Mesangial cell (primary cell): Measurements from ENCODE around the gene NLE1. TPM values are rescaled to one million over a fixed set of nuclear protein-coding genes. Genes with fewer than 3 reads are reported as not detected.

Experiments
- total RNA-seq: library from RNA; depleted of rRNA; stranded (reverse); fragments of >200 nt; gene quantifications from 2 replicates; pipeline ENCODE4 v1.2.3, GENCODE V29; 2015

NLE1 gene
- total RNA-seq, result 18.3 and 32.9 TPM in 2 replicates

DNA sequence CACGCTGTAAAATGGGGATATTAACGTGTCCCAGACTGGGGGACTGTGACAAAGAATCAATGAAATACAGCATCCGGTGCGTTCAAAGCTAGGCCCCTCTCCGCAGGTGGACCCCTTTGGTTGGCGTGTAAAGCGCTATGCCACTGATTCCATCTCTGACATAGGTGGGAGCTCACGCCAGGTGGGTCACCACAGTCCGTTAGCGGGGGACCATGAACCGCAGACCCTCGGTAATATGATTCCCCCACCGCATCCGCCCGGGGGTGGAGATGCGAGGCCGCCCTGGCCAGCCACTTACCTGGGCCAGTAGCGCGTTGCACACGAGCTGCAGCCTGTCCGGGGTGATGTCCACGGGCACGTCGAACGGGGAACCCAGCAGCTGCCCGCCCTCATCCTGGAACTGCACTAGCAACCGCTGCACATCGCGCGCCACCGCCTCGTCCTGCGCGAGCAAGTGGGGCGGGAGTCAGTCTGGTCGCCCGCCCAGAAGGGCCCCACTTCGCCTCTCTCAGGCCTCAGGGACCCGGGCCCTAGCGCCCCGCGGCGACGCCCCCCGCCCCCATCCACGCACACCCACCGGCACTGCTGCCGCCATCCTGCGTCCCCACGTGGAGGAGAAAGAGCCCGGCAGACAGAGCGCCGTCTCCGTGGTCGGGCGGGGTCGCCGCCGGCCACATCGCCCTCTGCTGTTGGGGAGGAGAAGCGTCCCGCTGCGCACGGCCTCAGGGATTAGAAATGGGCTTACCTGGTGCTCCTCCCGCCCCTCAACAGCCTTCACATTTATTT, at the start of gene NLE1:
TSS of gene NLE1 (minus strand) at position 623 of the 786 bp plus-strand sequence. CDS start at position 595, 28 bp downstream.

DNA sequence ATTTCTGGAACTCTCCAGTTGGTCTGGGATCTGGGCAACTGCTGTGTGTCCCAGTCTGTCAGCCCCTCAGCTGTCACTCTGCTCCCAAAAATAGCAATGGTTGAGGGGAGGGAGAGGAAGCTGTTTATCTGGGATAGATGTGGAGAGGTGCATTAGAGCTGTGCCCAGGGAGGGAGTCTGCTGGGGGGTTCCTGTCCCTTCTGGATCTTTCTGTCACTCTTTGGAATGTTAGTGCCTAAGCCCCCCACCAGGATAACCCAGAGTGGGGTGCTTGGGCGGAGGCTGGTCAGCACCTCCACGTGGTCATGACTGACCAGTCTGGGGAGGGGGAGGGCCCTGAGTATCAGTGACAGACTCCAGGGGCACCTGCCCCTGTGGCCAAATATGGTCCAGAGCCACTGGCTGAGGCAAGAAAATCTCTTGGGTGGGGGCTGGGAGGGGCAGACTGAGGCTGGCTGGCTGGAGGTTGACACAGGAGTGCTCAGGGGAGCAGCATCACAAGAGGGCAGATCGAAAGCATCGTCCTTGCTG, 5.3 kb upstream of the NLE1 start, which contains the start of gene UNC45B:
TSS of gene UNC45B (plus strand) at position 443 of the 531 bp plus-strand sequence. CDS start 447 bp downstream, outside the sequence.

GRCh38 chr17:35121315-35121714, 20.8 kb downstream of the NLE1 start, which contains the start of gene FNDC8:
TSS of gene FNDC8 (plus strand) at chr17:35121615. CDS start at chr17:35121694, 79 bp downstream.

GRCh38 chr17:35119370-35120165, 22.5 kb downstream of the NLE1 start, which contains the start of gene RAD51D:
TSS of gene RAD51D (minus strand) at chr17:35119860. CDS start at chr17:35119613, 247 bp downstream.

Other genes with a start within 250 kb of the NLE1 start
- 0.33 and 0.38 TPM in 2 replicates for gene CCT6B, start 180.8 kb downstream of the NLE1 start, total RNA-seq
- 4.4 and 4.6 TPM in 2 replicates for gene ZNF830, start 180.8 kb downstream of the NLE1 start, total RNA-seq
- 29.2 and 44.0 TPM in 2 replicates for gene LIG3, start 161.8 kb downstream of the NLE1 start, total RNA-seq
- gene RFFL, start 78.6 kb downstream of the NLE1 start, total RNA-seq, result 21.2 and 29.8 TPM in 2 replicates
- 9.1 and 10.9 TPM in 2 replicates for gene RAD51D, start 22.4 kb downstream of the NLE1 start, total RNA-seq
- not detected in 2 replicates for gene FNDC8, start 20.7 kb downstream of the NLE1 start, total RNA-seq
- gene UNC45B, start 5.5 kb upstream of the NLE1 start, total RNA-seq, result not detected in 2 replicates
- not detected in 2 replicates for gene SLC35G3, start 52.1 kb upstream of the NLE1 start, total RNA-seq
- 17.9 and 24.1 TPM in 2 replicates for gene SLFN5, start 100.8 kb upstream of the NLE1 start, total RNA-seq
- gene SLFN11, start 231.3 kb upstream of the NLE1 start, total RNA-seq, result 1.0 and 2.4 TPM in 2 replicates